Anterior cingulate cortex (tissue), 58 donors: ENCODE results near the gene PI4KB.

Source experiments
- DNase-seq, 58 donors: peaks; one replicate each; lab custom pipeline; 2025; lab: John Stamatoyannopoulos, UW

Gene PI4KB

GRCh38 chr1:151346769-151347522, 19.7 kb upstream of the PI4KB start, which contains the start of gene RFX5:
TSS of gene RFX5 (minus strand) at chr1:151347252. CDS start at chr1:151346320, 932 bp downstream.
- peak; percentile 57 to 98 (median 91) for DNase-seq

DNA sequence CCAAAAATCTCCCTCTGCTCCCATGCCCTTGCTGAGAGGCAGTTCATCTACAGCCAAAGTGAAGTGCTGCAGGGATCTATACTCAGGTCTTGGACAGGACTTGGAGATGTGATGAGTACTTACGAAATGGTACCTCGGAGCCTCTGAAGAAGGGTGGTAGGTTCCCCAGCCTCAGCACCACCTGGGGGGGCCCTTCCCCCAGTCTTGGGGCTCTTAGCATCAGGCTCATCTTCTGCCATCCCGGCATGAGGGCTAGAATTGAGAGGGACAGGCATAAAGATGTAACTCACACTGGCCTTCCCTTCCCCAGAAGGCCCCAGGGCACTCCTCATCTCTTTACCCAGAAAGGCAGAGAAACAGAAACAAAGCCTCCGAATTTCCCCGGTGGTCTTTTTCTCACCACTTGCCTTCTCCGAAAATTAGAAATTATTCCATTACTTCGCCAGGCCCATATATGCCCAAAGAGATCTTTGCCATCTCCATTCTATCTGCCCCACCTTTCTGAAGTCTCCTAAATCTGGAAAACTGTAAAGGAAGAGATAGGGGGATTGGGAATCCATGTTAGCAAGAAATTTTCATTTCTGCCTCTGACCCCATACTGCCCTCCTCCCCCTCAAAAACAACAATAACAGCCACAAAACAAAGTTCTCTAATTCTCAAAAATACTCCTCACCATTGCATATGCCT, 19.0 kb upstream of the PI4KB start:
- DNase-seq, result no peak

DNA sequence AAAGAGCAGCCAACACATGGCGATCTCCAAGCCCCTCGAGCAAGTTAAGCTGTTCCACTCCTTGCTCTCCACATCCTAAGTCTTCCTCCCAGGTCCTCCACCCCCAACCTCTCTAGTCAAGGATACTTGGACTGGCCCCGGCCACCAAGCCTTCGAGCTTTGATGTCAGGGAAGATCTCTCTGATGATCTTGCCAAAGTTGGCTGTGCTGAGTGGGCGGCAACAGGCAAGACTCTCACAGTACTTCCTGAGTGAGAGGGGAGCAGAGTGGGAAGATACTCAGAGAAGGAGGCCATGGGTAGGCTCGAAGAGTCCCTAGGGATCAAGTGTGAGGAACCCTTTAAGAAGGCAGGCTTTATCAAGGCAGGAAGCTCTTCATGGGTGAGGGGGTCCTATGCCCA, 17.1 kb upstream of the PI4KB start:
- no peak for DNase-seq

- no peak for DNase-seq
Observed at GRCh38 chr1:151343587-151343986, 16.4 kb upstream of the PI4KB start.

- DNase-seq, result no peak
Observed at GRCh38 chr1:151342569-151342968, 15.4 kb upstream of the PI4KB start.

DNA sequence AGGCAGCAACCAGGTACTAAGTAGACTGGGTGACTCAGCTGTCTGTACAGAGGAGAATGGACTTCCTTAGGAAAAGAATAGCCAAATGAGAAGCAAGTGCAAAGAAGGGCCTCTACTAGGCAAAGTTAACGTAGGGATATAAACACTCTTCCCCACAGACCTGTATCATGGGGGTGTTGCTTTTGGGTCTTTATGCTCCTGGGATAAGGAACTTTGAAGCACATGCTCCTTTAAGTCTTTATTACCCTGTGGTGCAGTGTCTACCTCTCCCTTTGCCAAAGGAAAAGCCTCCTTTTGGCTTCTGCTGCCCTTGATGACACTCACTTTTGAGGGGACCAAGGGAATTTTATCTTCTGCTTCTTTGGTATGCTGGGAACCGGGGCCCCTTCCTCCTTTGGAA, 14.8 kb upstream of the PI4KB start:
- DNase-seq, result no peak

GRCh38 chr1:151340870-151341754, 13.9 kb upstream of the PI4KB start:
- peak in 42 of 58 donors; percentile 2 to 85 (median 26) for DNase-seq

GRCh38 chr1:151336556-151336955, 9.3 kb upstream of the PI4KB start:
- no peak for DNase-seq

DNA sequence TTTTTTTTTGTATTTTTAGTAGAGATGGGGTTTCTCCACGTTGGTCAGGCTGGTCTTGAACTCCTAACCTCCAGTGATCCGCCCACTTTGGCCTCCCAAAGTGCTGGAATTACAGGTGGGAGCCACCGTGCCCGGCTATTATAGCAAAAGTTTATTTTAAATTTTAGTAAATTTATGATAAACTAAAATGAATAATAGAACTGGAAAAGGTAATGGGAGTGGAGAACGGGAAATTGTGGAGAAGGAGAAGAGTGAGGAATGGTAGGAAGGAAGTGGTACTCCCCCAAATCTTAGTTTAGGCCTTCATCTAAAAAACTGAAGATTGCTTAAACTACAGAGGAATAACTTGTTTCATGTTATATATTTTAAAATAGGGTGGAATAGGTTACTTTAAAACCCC, 7.6 kb upstream of the PI4KB start:
- DNase-seq, result no peak

- peak in 15 of 58 donors; percentile 22 to 55 (median 38) for DNase-seq
Observed at GRCh38 chr1:151327903-151328674, 873 bp upstream of the PI4KB start.

DNA sequence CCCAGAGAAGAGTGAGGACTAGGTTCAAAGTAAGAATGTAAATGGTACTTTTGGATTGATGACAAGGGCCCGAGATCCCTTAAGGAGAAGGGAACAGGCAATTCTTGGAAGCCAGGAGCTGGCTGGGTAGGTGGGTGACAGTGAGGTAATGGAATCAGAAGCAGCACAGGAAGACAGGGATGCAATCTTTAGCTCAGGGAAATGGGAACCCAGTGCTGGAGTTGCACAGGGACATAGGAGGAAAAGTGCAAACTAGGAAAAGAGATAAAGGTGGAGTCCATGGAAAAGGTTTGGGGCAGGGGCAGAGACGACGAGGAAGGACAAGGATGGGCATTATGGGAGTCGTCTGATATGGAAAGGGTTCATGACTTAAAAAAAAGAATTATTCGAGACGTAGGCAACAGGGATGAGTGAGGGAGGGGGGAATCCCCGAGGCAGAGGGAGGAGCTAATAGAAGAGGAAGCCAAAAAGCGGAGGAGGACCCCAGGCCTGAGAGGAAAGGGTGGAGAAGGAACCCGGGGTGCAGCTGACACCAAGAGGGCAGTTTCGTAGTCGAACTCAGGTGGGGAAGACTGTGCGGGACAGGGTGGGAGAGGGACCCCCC, 495 bp downstream of the PI4KB start:
- peak in 22 of 58 donors; percentile 13 to 73 (median 46) for DNase-seq

- no peak for DNase-seq
Observed at GRCh38 chr1:151325646-151326429, 1.4 kb downstream of the PI4KB start.

GRCh38 chr1:151325231-151325630, 2.0 kb downstream of the PI4KB start:
- DNase-seq, result no peak

- DNase-seq, result no peak
Observed at GRCh38 chr1:151324390-151324930, 2.8 kb downstream of the PI4KB start.

- DNase-seq, result no peak
Observed at GRCh38 chr1:151318975-151319374, 8.2 kb downstream of the PI4KB start.

DNA sequence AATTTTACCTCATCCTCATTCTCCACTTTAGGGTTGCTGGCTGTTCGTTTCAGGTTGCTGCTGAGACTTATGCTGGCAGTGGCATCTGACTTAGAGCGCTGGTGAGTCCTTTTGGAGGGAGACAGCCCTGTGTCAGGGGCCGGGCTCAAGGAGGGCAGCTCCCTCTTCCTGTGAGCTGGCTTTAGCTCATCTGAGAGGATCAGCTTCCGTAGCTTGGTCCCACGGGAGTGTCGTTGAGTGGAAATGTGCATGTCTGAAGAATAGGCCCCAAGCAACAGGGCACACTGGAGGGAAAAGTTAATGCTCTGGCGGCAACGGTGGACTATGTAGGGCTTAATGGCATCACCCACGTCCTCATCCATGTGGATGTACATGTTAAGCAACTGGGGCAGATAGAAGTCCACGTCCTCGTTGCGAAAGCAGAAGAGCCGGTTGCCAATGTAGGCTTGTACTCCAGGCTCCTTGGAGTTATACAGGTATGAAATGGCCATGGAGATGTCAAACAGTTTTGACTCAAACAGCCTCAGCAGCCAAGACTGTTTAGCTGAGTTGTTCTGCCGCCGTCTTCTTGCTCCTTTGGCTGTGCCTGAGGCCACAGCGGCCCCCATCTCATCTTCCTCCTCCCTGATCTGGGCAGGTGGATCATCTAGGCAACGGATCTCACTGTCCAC, 11.5 kb downstream of the PI4KB start:
- DNase-seq, result no peak

DNA sequence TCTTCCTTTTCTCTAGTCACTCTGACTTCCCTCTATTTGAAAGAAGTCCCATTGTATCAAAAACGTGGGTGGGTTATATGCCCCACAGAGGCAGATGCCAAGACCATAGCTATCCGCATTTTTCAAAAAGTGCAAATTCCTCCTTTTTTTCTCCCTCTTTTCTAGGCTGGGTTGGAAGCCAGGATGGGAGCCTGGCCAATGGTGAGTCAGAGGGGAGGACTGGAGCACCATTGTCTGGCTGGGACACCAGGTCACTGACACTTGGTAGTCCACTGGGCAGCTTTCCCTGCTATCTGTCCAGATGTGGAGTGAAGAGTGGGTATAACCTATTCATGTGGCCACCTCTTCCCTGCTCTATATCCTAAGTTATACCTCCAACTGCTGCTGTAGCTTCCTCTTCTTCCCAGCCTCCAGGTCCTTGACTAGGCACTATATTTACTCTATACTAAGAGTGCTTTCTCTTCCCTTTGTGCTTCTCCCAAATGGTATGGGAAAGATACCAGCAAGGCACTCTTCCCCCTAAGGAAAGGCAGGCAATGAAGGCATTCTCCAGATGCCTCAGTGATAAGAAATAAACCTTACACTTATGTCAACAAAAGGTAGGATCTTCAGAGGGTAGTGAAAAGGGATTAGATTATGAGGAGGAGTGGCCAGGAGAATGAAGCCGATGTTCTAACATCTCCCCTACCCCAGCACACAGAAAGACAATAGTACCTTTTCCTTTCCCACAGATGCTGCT, 12.9 kb downstream of the PI4KB start:
- DNase-seq, result peak in 54 of 58 donors; percentile 24 to 92 (median 77)
